Uterus (tissue), 4 donors: ENCODE results near the gene SAP30L. TPM values are rescaled to one million over a fixed set of nuclear protein-coding genes. Genes with fewer than 3 reads are reported as not detected.

Experiments
- DNase-seq, 2 donors: peaks; one replicate each; pipeline ENCODE4 v3.0.0-alpha.2; 2019 to 2020
- H3K27ac ChIP-seq, 2 donors: fragments of 200-600 bp; sonication (generic); 1 replicate in 1 of 2; 2 replicates in 1 of 2; pipeline ENCODE4 v1.5.1; 2016 to 2018
- H3K27me3 ChIP-seq, 2 donors: fragments of 200-600 bp; sonication (generic); one replicate each; pipeline ENCODE4 v1.5.1; 2018 to 2019; ENCODE audit warnings: control low read depth in 1 of 2
- H3K36me3 ChIP-seq, 2 donors: fragments of 200-600 bp; sonication (generic); one replicate each; pipeline ENCODE4 v1.5.1; 2019; ENCODE audit warnings: control low read depth in 1 of 2
- H3K4me1 ChIP-seq, 2 donors: fragments of 200-600 bp; sonication (generic); one replicate each; pipeline ENCODE4 v1.5.1; 2018 to 2019; ENCODE audit warnings: control low read depth in 1 of 2
- H3K4me3 ChIP-seq, 2 donors: fragments of 200-600 bp; sonication (generic); 1 replicate in 1 of 2; 2 replicates in 1 of 2; pipeline ENCODE4 v1.5.1; 2018 to 2019; ENCODE audit warnings: mild to moderate bottlenecking in 1 of 2
- H3K9me3 ChIP-seq, 2 donors: fragments of 200-600 bp; sonication (generic); one replicate each; pipeline ENCODE4 v1.5.1; 2019; ENCODE audit warnings: control low read depth in 1 of 2
- CTCF ChIP-seq, 4 experiments: fragments of 200-600 bp in 2 of 4; fragments of 450-650 bp in 2 of 4; sonication (generic) in 2 of 4; IDR thresholded peaks; one replicate each; pipeline ENCODE4 v1.5.1; 2016 to 2019; ENCODE audit warnings: antibody characterized with exemption in 4 of 4, mild to moderate bottlenecking in 2 of 4, moderate library complexity in 1 of 4
- POLR2A ChIP-seq, 2 donors: fragments of 450-650 bp; IDR thresholded peaks; one replicate each; pipeline ENCODE4 v1.6.1; 2016; ENCODE audit warnings: antibody characterized with exemption in 2 of 2, mild to moderate bottlenecking in 1 of 2, moderate library complexity in 1 of 2
- intact Hi-C: fragments of 100-400 bp; cut with DNase I; formaldehyde crosslinking; loops from one replicate; pipeline ENCODE4 v1.15.1; 2023; ENCODE audit warnings: low total_unique reads
- total RNA-seq, 4 donors: library from RNA; depleted of rRNA in 3 of 4; stranded (reverse); fragments of >200 nt in 3 of 4; gene quantifications; one replicate each; pipeline versions ENCODE4 v1.1.0 to v1.2.4, GENCODE V29; 2014 to 2023
- donor health status: DM: yes; HTN: yes; CAD: no.

Gene SAP30L
- total RNA-seq, 4 donors from 2014 or later: 9.5 to 61.7 (median 31.2) TPM

- no peak for TF ChIP-seq POLR2A (IDR thresholded peaks at IDR 0.05)
- no peak overlapping the region for H3K27ac ChIP-seq
- no peaks in the 10 kb centered on the region for H3K4me1 ChIP-seq
- no peak for DNase-seq
- H3K36me3 ChIP-seq: no peaks in the 10 kb centered on the region
- no peaks in the 10 kb centered on the region for H3K9me3 ChIP-seq
- H3K27me3 ChIP-seq: peaks cover 0 to 1% of the 10 kb centered on the region in 2 donors
- intact Hi-C loops: no loop called here
- no peak overlapping the region for H3K4me3 ChIP-seq
Observed at GRCh38 chr5:154466147-154466546, 20.4 kb downstream of the SAP30L start.

- H3K27me3 ChIP-seq: peaks cover 0 to 6% of the 10 kb centered on the region in 2 donors
- no peak for DNase-seq
- TF ChIP-seq POLR2A (IDR thresholded peaks at IDR 0.05) (no peak), CTCF (IDR thresholded peaks at IDR 0.05) (no peak)
- no peak overlapping the region for H3K27ac ChIP-seq
- no peaks in the 10 kb centered on the region for H3K9me3 ChIP-seq
- H3K4me3 ChIP-seq: no peak overlapping the region
- H3K4me1 ChIP-seq: no peaks in the 10 kb centered on the region
- no peaks in the 10 kb centered on the region for H3K36me3 ChIP-seq
- intact Hi-C loops: no loop called here
Observed at GRCh38 chr5:154466671-154467070, 20.9 kb downstream of the SAP30L start.

GRCh38 chr5:154467655-154468354 lies 22.0 kb downstream of the SAP30L start:
- Histone ChIP-seq H3K4me1 (no peaks in the 10 kb centered on the region), H3K36me3 (no peaks in the 10 kb centered on the region), H3K27me3 (peaks cover 2 to 18% of the 10 kb centered on the region in 2 donors), H3K4me3 (no peak overlapping the region), H3K9me3 (no peaks in the 10 kb centered on the region), H3K27ac (no peak overlapping the region)
- TF ChIP-seq CTCF (IDR thresholded peaks at IDR 0.05): peak; percentile 51 to 75 (median 68)
- no peak for TF ChIP-seq POLR2A (IDR thresholded peaks at IDR 0.05)
- intact Hi-C loops: no loop called here
- peak; percentile 42 to 55 for DNase-seq

GRCh38 chr5:154470137-154470536 lies 24.3 kb downstream of the SAP30L start:
- Histone ChIP-seq H3K4me1 (no peaks in the 10 kb centered on the region), H3K36me3 (no peaks in the 10 kb centered on the region), H3K4me3 (no peak overlapping the region), H3K27me3 (peaks cover 10 to 41% of the 10 kb centered on the region in 2 donors), H3K27ac (no peak overlapping the region), H3K9me3 (no peaks in the 10 kb centered on the region)
- TF ChIP-seq POLR2A (IDR thresholded peaks at IDR 0.05) (no peak), CTCF (IDR thresholded peaks at IDR 0.05) (no peak)
- DNase-seq: no peak
- intact Hi-C loops: no loop called here

- H3K9me3 ChIP-seq: no peaks in the 10 kb centered on the region
- peaks cover 10 to 51% of the 10 kb centered on the region in 2 donors for H3K27me3 ChIP-seq
- TF ChIP-seq CTCF (IDR thresholded peaks at IDR 0.05) (no peak), POLR2A (IDR thresholded peaks at IDR 0.05) (no peak)
- no peak overlapping the region for H3K4me3 ChIP-seq
- intact Hi-C loops: no loop called here
- no peaks in the 10 kb centered on the region for H3K4me1 ChIP-seq
- no peak overlapping the region for H3K27ac ChIP-seq
- no peak for DNase-seq
- H3K36me3 ChIP-seq: no peaks in the 10 kb centered on the region
Observed at GRCh38 chr5:154470947-154471870, 25.4 kb downstream of the SAP30L start.
